Cardiac fibroblast (primary cell): ENCODE results near the gene RTN4RL2.
A peak's percentile ranks its signal among the peaks of the same experiment; 100 is the strongest.

Experiments used
- DNase-seq, 2 donors: peaks; one replicate each; pipeline versions ENCODE4 v3.0.0 to v3.0.0-alpha.2; 2010; ENCODE audit warnings: low read depth in 2 of 2
- H3K4me3 ChIP-seq, 2 donors: replicated peaks in 1 of 2; 1 replicate in 1 of 2; 2 replicates in 1 of 2; pipeline ENCODE4 v1.5.1; 2011; ENCODE audit warnings: low read depth in 2 of 2, low read length in 2 of 2, mild to moderate bottlenecking in 2 of 2, moderate library complexity in 1 of 2
- TF ChIP-seq, protein P1 (sequence below): IDR thresholded peaks from one replicate; pipeline ENCODE4 v1.5.1; 2011; ENCODE audit warnings: low read depth, mild to moderate bottlenecking, low read length, inconsistent platforms

The RTN4RL2 gene

DNA sequence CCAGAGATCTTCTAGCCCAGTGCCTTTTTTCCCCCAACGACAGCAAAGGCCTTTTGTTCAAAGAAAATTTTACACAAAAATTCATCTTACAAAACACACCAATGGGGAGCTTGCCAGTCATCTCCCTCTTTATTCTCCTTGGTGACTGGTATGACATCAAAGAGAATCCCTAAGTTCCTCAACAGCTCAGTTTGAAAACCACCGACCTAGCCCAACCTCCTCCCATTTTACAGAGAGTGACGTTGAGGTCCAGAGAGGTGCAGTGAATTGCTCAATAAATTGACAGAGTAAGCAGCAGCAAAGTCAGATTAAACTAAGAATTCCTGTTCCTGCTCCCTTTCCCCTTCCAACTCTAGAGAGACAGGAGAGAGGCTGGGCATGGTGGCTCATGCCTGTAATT is 41.2 kb upstream of the RTN4RL2 start:
- no peak overlapping the region for H3K4me3 ChIP-seq
- DNase-seq, result no peak
- TF ChIP-seq, protein P1, sequence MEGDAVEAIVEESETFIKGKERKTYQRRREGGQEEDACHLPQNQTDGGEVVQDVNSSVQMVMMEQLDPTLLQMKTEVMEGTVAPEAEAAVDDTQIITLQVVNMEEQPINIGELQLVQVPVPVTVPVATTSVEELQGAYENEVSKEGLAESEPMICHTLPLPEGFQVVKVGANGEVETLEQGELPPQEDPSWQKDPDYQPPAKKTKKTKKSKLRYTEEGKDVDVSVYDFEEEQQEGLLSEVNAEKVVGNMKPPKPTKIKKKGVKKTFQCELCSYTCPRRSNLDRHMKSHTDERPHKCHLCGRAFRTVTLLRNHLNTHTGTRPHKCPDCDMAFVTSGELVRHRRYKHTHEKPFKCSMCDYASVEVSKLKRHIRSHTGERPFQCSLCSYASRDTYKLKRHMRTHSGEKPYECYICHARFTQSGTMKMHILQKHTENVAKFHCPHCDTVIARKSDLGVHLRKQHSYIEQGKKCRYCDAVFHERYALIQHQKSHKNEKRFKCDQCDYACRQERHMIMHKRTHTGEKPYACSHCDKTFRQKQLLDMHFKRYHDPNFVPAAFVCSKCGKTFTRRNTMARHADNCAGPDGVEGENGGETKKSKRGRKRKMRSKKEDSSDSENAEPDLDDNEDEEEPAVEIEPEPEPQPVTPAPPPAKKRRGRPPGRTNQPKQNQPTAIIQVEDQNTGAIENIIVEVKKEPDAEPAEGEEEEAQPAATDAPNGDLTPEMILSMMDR, result no peak

DNA sequence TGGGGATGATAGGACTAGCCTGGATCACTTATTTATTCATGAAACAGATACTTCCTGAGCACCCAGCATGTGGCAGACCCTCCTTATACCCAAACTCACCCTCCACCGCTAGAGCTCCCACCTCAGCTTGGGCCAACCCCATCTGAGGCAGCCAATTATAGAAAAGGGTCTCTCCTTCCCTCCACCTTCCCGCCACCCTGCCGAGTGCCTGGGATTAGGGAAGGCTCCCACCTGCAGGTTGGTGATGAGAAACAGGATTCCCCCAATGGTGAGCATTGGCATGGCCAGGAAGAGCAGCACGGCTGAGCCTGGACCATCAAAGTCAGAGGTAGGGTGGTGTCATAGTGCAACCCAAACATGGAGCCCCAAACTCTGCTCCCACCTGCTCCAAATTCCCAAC is 39.3 kb upstream of the RTN4RL2 start:
- TF ChIP-seq, protein P1, result no peak
- H3K4me3 ChIP-seq, result no peak overlapping the region
- no peak for DNase-seq

DNA sequence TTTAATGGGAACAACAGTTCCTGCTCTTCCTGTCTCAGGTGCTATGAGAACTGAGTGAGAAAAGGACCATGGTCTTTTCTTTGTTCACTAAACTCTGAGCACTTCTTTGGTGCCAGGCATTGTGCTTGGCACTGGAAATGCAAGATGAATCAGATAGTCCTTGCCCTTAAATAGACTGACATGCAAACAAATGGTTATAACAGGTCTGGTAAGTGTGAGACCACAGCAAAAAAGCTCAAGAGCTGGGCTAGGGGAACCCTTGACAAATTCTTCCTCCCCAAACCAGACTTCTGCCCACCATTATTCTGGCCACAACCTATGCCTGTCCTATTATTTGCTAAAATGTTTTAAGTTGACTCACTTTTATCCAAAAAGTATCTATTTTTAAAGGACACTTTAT is 38.5 kb upstream of the RTN4RL2 start:
- no peak overlapping the region for H3K4me3 ChIP-seq
- no peak for DNase-seq
- TF ChIP-seq, protein P1, result no peak

DNA sequence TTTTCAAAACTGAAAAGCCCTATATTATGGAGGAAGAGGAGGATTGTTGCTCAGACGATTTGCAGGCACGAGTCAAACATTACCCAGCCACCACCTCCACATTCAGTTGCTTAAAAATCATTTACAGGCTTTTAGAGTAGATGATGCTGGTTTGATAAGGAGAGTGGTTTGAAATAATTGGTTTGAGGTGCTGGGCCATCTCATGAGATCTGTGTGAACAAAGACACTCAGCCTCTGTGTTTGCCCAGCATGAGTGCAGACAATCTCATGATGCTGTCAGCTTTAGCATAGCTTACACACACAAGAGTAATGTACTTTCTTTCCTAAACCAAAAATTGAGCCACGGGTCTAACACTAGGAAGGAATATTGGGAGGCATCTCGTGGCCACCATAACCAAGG is 37.7 kb upstream of the RTN4RL2 start:
- no peak overlapping the region for H3K4me3 ChIP-seq
- TF ChIP-seq, protein P1, result no peak
- DNase-seq, result no peak

DNA sequence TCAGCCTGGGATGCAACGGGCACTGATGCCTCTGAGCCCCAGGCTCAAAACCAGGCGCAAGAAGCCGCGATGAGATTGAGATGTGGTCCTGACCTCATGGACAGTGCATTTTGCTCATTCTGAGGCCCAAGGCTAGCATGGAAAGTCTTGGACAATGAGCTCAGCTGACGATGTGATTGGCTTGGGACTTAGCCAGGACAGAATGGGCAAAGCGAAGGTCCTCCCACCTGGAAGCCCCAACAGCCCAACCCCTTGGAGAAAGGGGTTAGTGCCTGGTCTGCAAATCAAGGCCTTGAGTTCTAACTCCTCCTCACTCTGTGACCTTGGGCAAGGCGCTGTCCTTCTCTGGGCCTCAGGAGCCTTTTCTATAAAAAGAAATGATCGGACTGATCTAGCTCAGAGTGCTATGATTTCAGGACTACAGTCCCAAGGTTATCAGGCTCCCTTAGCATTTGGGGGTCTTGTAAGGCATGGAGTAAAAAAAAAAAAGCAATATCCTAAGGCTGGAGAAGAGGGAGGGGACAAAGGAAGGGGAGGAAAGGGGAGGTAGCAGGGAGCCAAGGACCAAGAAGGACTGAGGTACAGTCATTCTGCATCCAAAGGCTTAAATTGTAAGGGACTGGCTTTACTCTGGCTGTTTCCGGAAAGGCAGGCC is 36.1 kb upstream of the RTN4RL2 start:
- H3K4me3 ChIP-seq, result peak overlapping the region in 1 of 2 donors; percentile 19
- DNase-seq, result no peak
- TF ChIP-seq, protein P1, result no peak

DNA sequence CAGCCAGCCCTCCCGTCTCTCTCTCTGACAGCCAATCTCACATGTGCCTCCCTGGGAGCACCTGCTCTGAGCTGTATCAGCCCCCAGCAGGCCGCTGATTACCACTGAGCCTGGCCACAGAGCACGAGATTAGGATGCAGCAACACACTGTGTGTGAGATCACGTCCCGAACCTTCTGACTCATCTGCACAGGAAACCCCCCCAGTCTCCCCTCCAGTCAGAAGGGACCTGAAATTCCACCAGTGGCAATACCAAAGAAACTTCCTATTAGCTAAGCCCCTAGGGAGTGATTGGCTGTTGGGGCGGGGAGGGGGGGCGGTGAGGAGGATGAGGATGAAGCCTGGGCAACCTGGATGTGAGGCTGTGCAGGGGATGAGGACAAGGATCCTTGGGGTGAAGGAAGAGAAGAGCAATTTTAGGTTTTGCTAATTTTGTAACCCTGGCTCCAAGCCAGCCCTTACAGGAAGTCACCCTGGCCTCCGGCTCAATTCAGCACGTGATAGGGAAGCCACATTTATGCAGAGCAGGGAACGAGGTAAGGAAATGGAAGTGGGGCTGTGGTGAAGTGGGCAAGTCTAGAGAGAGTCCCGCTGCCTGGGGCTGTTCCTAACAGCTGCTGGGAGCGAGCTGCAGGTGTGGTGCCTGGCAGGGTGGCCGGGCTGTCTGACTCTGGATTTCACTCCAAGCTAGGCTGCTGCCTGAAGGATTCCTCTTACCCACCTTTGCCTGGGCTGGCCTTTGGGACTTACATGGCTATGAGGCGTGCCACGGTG is 35.4 kb upstream of the RTN4RL2 start:
- TF ChIP-seq, protein P1, result no peak
- DNase-seq, result peak; percentile 94 to 95
- peak overlapping the region in 1 of 2 donors; percentile 52 for H3K4me3 ChIP-seq
